ENCODE results near the gene EPHB2. TPM values are rescaled to one million over a fixed set of nuclear protein-coding genes. Genes with fewer than 3 reads are reported as not detected.

The EPHB2 gene
- total and polyA plus RNA-seq, 7 experiments from 2014 or later, result 0.27 to 2.2 (median 0.49) TPM; not detected in 3

- Mint-ChIP-seq H3K27me3 (peaks cover 3 to 17% (median 10%) of the 10 kb centered on the region in 5 donors), H3K27ac (no peak overlapping the region), H3K36me3 (no peaks in the 10 kb centered on the region), H3K4me3 (no peak overlapping the region), H3K4me1 (no peaks in the 10 kb centered on the region), H3K9me3 (peaks cover 0 to 2% (median 0%) of the 10 kb centered on the region in 11 donors)
- no peaks in the 10 kb centered on the region for H3K4me1 ChIP-seq (ENCODE audit: control insufficient read depth in 2 of 2, insufficient read depth in 2 of 2, low read length in 2 of 2)
- no peak for ATAC-seq
- no peak overlapping the region for H3K27ac ChIP-seq (ENCODE audit: low read depth, low read length)
- DNase-seq, result no peak
- no peaks in the 10 kb centered on the region for H3K36me3 ChIP-seq (ENCODE audit: control insufficient read depth in 2 of 3, insufficient read depth in 3 of 3, low read length in 3 of 3)
- intact Hi-C loops (cut with micrococcal nuclease), result no loop called here
- H3K27me3 ChIP-seq (ENCODE audit: control insufficient read depth in 2 of 2, insufficient read depth in 2 of 2, low read length in 2 of 2), result no peaks in the 10 kb centered on the region
- H3K9me3 ChIP-seq (ENCODE audit: control insufficient read depth in 2 of 3, low read length in 3 of 3), result no peaks in the 10 kb centered on the region
- no peak overlapping the region for H3K4me3 ChIP-seq (ENCODE audit: low read length)
- CTCF ChIA-PET, result no interaction called here
- POLR2A ChIA-PET, result no interaction called here
Observed at GRCh38 chr1:22729912-22730311, 19.3 kb downstream of the EPHB2 start.

GRCh38 chr1:22731924-22732720 lies 21.5 kb downstream of the EPHB2 start:
- no peak overlapping the region for H3K27ac ChIP-seq (ENCODE audit: low read depth, low read length)
- Mint-ChIP-seq H3K27me3 (peaks cover 0 to 3% (median 0%) of the 10 kb centered on the region in 5 donors), H3K27ac (no peak overlapping the region), H3K9me3 (no peaks in the 10 kb centered on the region), H3K4me1 (no peaks in the 10 kb centered on the region), H3K4me3 (no peak overlapping the region), H3K36me3 (no peaks in the 10 kb centered on the region)
- no peaks in the 10 kb centered on the region for H3K4me1 ChIP-seq (ENCODE audit: control insufficient read depth in 2 of 2, insufficient read depth in 2 of 2, low read length in 2 of 2)
- DNase-seq, result no peak
- ATAC-seq, result no peak
- POLR2A ChIA-PET, result no interaction called here
- no peak overlapping the region for H3K4me3 ChIP-seq (ENCODE audit: low read length)
- intact Hi-C loops (cut with micrococcal nuclease), result no loop called here
- no peaks in the 10 kb centered on the region for H3K9me3 ChIP-seq (ENCODE audit: control insufficient read depth in 2 of 3, low read length in 3 of 3)
- H3K27me3 ChIP-seq (ENCODE audit: control insufficient read depth in 2 of 2, insufficient read depth in 2 of 2, low read length in 2 of 2), result no peaks in the 10 kb centered on the region
- no peaks in the 10 kb centered on the region for H3K36me3 ChIP-seq (ENCODE audit: control insufficient read depth in 2 of 3, insufficient read depth in 3 of 3, low read length in 3 of 3)
- CTCF ChIA-PET, result no interaction called here

- no peaks in the 10 kb centered on the region for H3K36me3 ChIP-seq (ENCODE audit: control insufficient read depth in 2 of 3, insufficient read depth in 3 of 3, low read length in 3 of 3)
- H3K4me1 ChIP-seq (ENCODE audit: control insufficient read depth in 2 of 2, insufficient read depth in 2 of 2, low read length in 2 of 2), result no peaks in the 10 kb centered on the region
- no peak for DNase-seq
- Mint-ChIP-seq H3K27ac (no peak overlapping the region), H3K36me3 (no peaks in the 10 kb centered on the region), H3K9me3 (no peaks in the 10 kb centered on the region), H3K27me3 (peaks cover 0 to 3% (median 0%) of the 10 kb centered on the region in 5 donors), H3K4me1 (peaks cover 0 to 3% (median 0%) of the 10 kb centered on the region in 7 donors), H3K4me3 (no peak overlapping the region)
- H3K27me3 ChIP-seq (ENCODE audit: control insufficient read depth in 2 of 2, insufficient read depth in 2 of 2, low read length in 2 of 2), result no peaks in the 10 kb centered on the region
- no peak for ATAC-seq
- no peak overlapping the region for H3K27ac ChIP-seq (ENCODE audit: low read depth, low read length)
- intact Hi-C loops (cut with micrococcal nuclease), result no loop called here
- H3K4me3 ChIP-seq (ENCODE audit: low read length), result no peak overlapping the region
- no peaks in the 10 kb centered on the region for H3K9me3 ChIP-seq (ENCODE audit: control insufficient read depth in 2 of 3, low read length in 3 of 3)
- ChIA-PET POLR2A (interaction anchor here (0.7 kb wide), 1 partner anchor 84 kb away, joined by 6 read pairs; no protein-coding TSS in a partner anchor), CTCF (no interaction called here)
Observed at GRCh38 chr1:22733643-22734042, 23.0 kb downstream of the EPHB2 start.

- POLR2A ChIA-PET, result no interaction called here
- DNase-seq, result no peak
- H3K36me3 ChIP-seq (ENCODE audit: control insufficient read depth in 2 of 3, insufficient read depth in 3 of 3, low read length in 3 of 3), result no peaks in the 10 kb centered on the region
- H3K27me3 ChIP-seq (ENCODE audit: control insufficient read depth in 2 of 2, insufficient read depth in 2 of 2, low read length in 2 of 2), result no peaks in the 10 kb centered on the region
- intact Hi-C loops (cut with micrococcal nuclease), result no loop called here
- H3K4me3 ChIP-seq (ENCODE audit: low read length), result no peak overlapping the region
- H3K27ac ChIP-seq (ENCODE audit: low read depth, low read length), result no peak overlapping the region
- Mint-ChIP-seq H3K9me3 (no peaks in the 10 kb centered on the region), H3K27ac (no peak overlapping the region), H3K4me1 (peaks cover 0 to 3% (median 0%) of the 10 kb centered on the region in 7 donors), H3K4me3 (no peak overlapping the region), H3K36me3 (no peaks in the 10 kb centered on the region), H3K27me3 (peaks cover 5 to 16% (median 14%) of the 10 kb centered on the region in 5 donors)
- no peaks in the 10 kb centered on the region for H3K4me1 ChIP-seq (ENCODE audit: control insufficient read depth in 2 of 2, insufficient read depth in 2 of 2, low read length in 2 of 2)
- no peak for ATAC-seq
- CTCF ChIA-PET, result no interaction called here
- no peaks in the 10 kb centered on the region for H3K9me3 ChIP-seq (ENCODE audit: control insufficient read depth in 2 of 3, low read length in 3 of 3)
Observed at GRCh38 chr1:22736501-22737080, 26.0 kb downstream of the EPHB2 start.

GRCh38 chr1:22737374-22738068 lies 26.9 kb downstream of the EPHB2 start:
- H3K36me3 ChIP-seq (ENCODE audit: control insufficient read depth in 2 of 3, insufficient read depth in 3 of 3, low read length in 3 of 3), result no peaks in the 10 kb centered on the region
- Mint-ChIP-seq H3K4me3 (no peak overlapping the region), H3K36me3 (no peaks in the 10 kb centered on the region), H3K9me3 (no peaks in the 10 kb centered on the region), H3K27me3 (peaks cover 5 to 20% (median 16%) of the 10 kb centered on the region in 5 donors), H3K4me1 (peaks cover 0 to 3% (median 0%) of the 10 kb centered on the region in 7 donors), H3K27ac (no peak overlapping the region)
- intact Hi-C loops (cut with micrococcal nuclease), result no loop called here
- DNase-seq (no peak), ATAC-seq (no peak)
- no peak overlapping the region for H3K4me3 ChIP-seq (ENCODE audit: low read length)
- H3K9me3 ChIP-seq (ENCODE audit: control insufficient read depth in 2 of 3, low read length in 3 of 3), result no peaks in the 10 kb centered on the region
- CTCF ChIA-PET, result no interaction called here
- no peaks in the 10 kb centered on the region for H3K27me3 ChIP-seq (ENCODE audit: control insufficient read depth in 2 of 2, insufficient read depth in 2 of 2, low read length in 2 of 2)
- no peak overlapping the region for H3K27ac ChIP-seq (ENCODE audit: low read depth, low read length)
- no peaks in the 10 kb centered on the region for H3K4me1 ChIP-seq (ENCODE audit: control insufficient read depth in 2 of 2, insufficient read depth in 2 of 2, low read length in 2 of 2)
- POLR2A ChIA-PET, result no interaction called here

- DNase-seq (no peak), ATAC-seq (no peak)
- H3K4me1 ChIP-seq (ENCODE audit: control insufficient read depth in 2 of 2, insufficient read depth in 2 of 2, low read length in 2 of 2), result no peaks in the 10 kb centered on the region
- no peak overlapping the region for H3K4me3 ChIP-seq (ENCODE audit: low read length)
- no peaks in the 10 kb centered on the region for H3K9me3 ChIP-seq (ENCODE audit: control insufficient read depth in 2 of 3, low read length in 3 of 3)
- no peaks in the 10 kb centered on the region for H3K9me3 Mint-ChIP-seq
- no peak overlapping the region for H3K27ac ChIP-seq (ENCODE audit: low read depth, low read length)
- H3K27me3 Mint-ChIP-seq, result peaks cover 5 to 24% (median 16%) of the 10 kb centered on the region in 5 donors
- H3K36me3 ChIP-seq (ENCODE audit: control insufficient read depth in 2 of 3, insufficient read depth in 3 of 3, low read length in 3 of 3), result no peaks in the 10 kb centered on the region
- H3K27ac Mint-ChIP-seq, result no peak overlapping the region
- peaks cover 0 to 3% (median 0%) of the 10 kb centered on the region in 7 donors for H3K4me1 Mint-ChIP-seq
- no peaks in the 10 kb centered on the region for H3K36me3 Mint-ChIP-seq
- H3K4me3 Mint-ChIP-seq, result no peak overlapping the region
- intact Hi-C loops (cut with micrococcal nuclease), result no loop called here
- POLR2A ChIA-PET, result no interaction called here
- CTCF ChIA-PET, result no interaction called here
- H3K27me3 ChIP-seq (ENCODE audit: control insufficient read depth in 2 of 2, insufficient read depth in 2 of 2, low read length in 2 of 2), result no peaks in the 10 kb centered on the region
Observed at GRCh38 chr1:22738069-22738435, 27.4 kb downstream of the EPHB2 start.

Data from naive thymus-derived CD4-positive, alpha-beta T cell (primary cell).